AG10803 (cell line): Measurements from ENCODE around the gene ATG10.
"Not testable (repeated sequence)": the region's sequence is repeated elsewhere in the genome, so short reads cannot be mapped to it uniquely, and the experiment has no call there.

Experiments used
- DNase-seq: peaks from one replicate; pipeline ENCODE4 v3.0.0; 2010; ENCODE audit warnings: low read depth
- H3K4me3 ChIP-seq: 2 replicates; pipeline ENCODE4 v1.5.1; 2011; ENCODE audit warnings: mild to moderate bottlenecking, low read length, control low read depth
- CTCF ChIP-seq: conservative IDR thresholded peaks from 2 replicates; pipeline ENCODE4 v1.5.1; 2011; ENCODE audit warnings: mild to moderate bottlenecking, low read length, control low read depth, inconsistent platforms

ATG10 gene

GRCh38 chr5:82109013-82109412, 137.2 kb downstream of the ATG10 start:
- DNase-seq, result no peak
- no peak for TF ChIP-seq CTCF
- no peak overlapping the region for H3K4me3 ChIP-seq

- DNase-seq, H3K4me3 ChIP-seq: not testable (repeated sequence)
Observed at GRCh38 chr5:82109915-82110314, 138.1 kb downstream of the ATG10 start.

- TF ChIP-seq CTCF, result no peak
- no peak for DNase-seq
- no peak overlapping the region for H3K4me3 ChIP-seq
Observed at GRCh38 chr5:82111191-82111590, 139.4 kb downstream of the ATG10 start.

GRCh38 chr5:82115858-82116257, 144.0 kb downstream of the ATG10 start:
- no peak for TF ChIP-seq CTCF
- DNase-seq, result no peak
- H3K4me3 ChIP-seq, result no peak overlapping the region

- DNase-seq, result no peak
- H3K4me3 ChIP-seq, result no peak overlapping the region
- no peak for TF ChIP-seq CTCF
Observed at GRCh38 chr5:82119889-82120288, 148.1 kb downstream of the ATG10 start.

GRCh38 chr5:82129723-82130285, 158.0 kb downstream of the ATG10 start:
- TF ChIP-seq CTCF, result no peak
- H3K4me3 ChIP-seq, result no peak overlapping the region
- DNase-seq, result no peak

- TF ChIP-seq CTCF, result no peak
- no peak for DNase-seq
- no peak overlapping the region for H3K4me3 ChIP-seq
Observed at GRCh38 chr5:82130602-82131001, 158.8 kb downstream of the ATG10 start.

GRCh38 chr5:82137205-82137604, 165.4 kb downstream of the ATG10 start:
- H3K4me3 ChIP-seq, result no peak overlapping the region
- DNase-seq, result no peak
- TF ChIP-seq CTCF, result no peak

GRCh38 chr5:82139837-82140236, 168.0 kb downstream of the ATG10 start:
- not testable (repeated sequence) for DNase-seq, H3K4me3 ChIP-seq
